WTC11 (cell line): ENCODE data around the gene DLGAP4. TPM values are rescaled to one million over a fixed set of nuclear protein-coding genes. Genes with fewer than 3 reads are reported as not detected.

Experiments used
- CREB1 ChIP-seq: sonication (generic); formaldehyde crosslinking; IDR thresholded peaks from 2 replicates; pipeline ENCODE4 v1.8.0; 2023; ENCODE audit warnings: mild to moderate bottlenecking, missing genetic modification reagents
- CREM ChIP-seq: sonication (generic); formaldehyde crosslinking; IDR thresholded peaks from 2 replicates; pipeline ENCODE4 v1.8.1; 2022; ENCODE audit warnings: mild to moderate bottlenecking, missing genetic modification reagents, moderate library complexity
- ERG ChIP-seq: fragments of 250-450 bp; sonication (Bioruptor Pico); IDR thresholded peaks from 2 replicates; pipeline ENCODE4 v1.8.0; 2021; ENCODE audit warnings: mild to moderate bottlenecking
- ETV6 ChIP-seq: sonication (generic); formaldehyde crosslinking; IDR thresholded peaks from 2 replicates; pipeline ENCODE4 v1.8.1; 2022; ENCODE audit warnings: mild to moderate bottlenecking, missing genetic modification reagents
- FOXJ3 ChIP-seq: sonication (generic); formaldehyde crosslinking; IDR thresholded peaks from 2 replicates; pipeline ENCODE4 v1.9.0; 2021; ENCODE audit warnings: missing genetic modification reagents, mild to moderate bottlenecking, borderline replicate concordance
- GTF2I ChIP-seq: fragments of 250-450 bp; sonication (Bioruptor Pico); conservative IDR thresholded peaks from 2 replicates; pipeline ENCODE4 v1.4.0; 2021; ENCODE audit warnings: mild to moderate bottlenecking
- HMGA2 ChIP-seq: fragments of 250-450 bp; sonication (Bioruptor Pico); IDR thresholded peaks from 2 replicates; pipeline ENCODE4 v1.4.0; 2021; ENCODE audit warnings: mild to moderate bottlenecking, moderate library complexity
- IRF1 ChIP-seq: sonication (generic); formaldehyde crosslinking; IDR thresholded peaks from 2 replicates; pipeline ENCODE4 v1.8.0; 2023; ENCODE audit warnings: missing genetic modification reagents
- IRF2 ChIP-seq: sonication (generic); formaldehyde crosslinking; IDR thresholded peaks from 2 replicates; pipeline ENCODE4 v1.8.0; 2022; ENCODE audit warnings: low read depth, missing genetic modification reagents, borderline replicate concordance
- JUN ChIP-seq: sonication (generic); formaldehyde crosslinking; IDR thresholded peaks from 2 replicates; pipeline ENCODE4 v1.8.0; 2023; ENCODE audit warnings: mild to moderate bottlenecking, missing genetic modification reagents
- NFATC4 ChIP-seq: fragments of 250-450 bp; sonication (Bioruptor Pico); IDR thresholded peaks from 2 replicates; pipeline ENCODE4 v1.9.0; 2021; ENCODE audit warnings: mild to moderate bottlenecking
- NFE2L1 ChIP-seq: sonication (generic); formaldehyde crosslinking; IDR thresholded peaks from 2 replicates; pipeline ENCODE4 v1.8.1; 2023; ENCODE audit warnings: missing genetic modification reagents
- PRRX2 ChIP-seq: fragments of 250-450 bp; sonication (Bioruptor Pico); IDR thresholded peaks from 2 replicates; pipeline ENCODE4 v1.8.0; 2021; ENCODE audit warnings: mild to moderate bottlenecking
- RORB ChIP-seq: fragments of 250-450 bp; sonication (Bioruptor Pico); IDR thresholded peaks from 2 replicates; pipeline ENCODE4 v1.9.0; 2021; ENCODE audit warnings: mild to moderate bottlenecking
- SOX15 ChIP-seq: fragments of 250-450 bp; sonication (Bioruptor Pico); IDR thresholded peaks from 2 replicates; pipeline ENCODE4 v1.9.0; 2021; ENCODE audit warnings: mild to moderate bottlenecking
- SP1 ChIP-seq: sonication (generic); formaldehyde crosslinking; conservative IDR thresholded peaks from 2 replicates; pipeline ENCODE4 v1.8.1; 2022; ENCODE audit warnings: missing genetic modification reagents
- TCF7 ChIP-seq: sonication (generic); formaldehyde crosslinking; IDR thresholded peaks from 2 replicates; pipeline ENCODE4 v1.8.0; 2022; ENCODE audit warnings: mild to moderate bottlenecking, low read depth, missing genetic modification reagents, moderate library complexity
- TEAD1 ChIP-seq: sonication (generic); formaldehyde crosslinking; IDR thresholded peaks from 2 replicates; pipeline ENCODE4 v1.8.0; 2022; ENCODE audit warnings: mild to moderate bottlenecking, missing genetic modification reagents
- TEAD4 ChIP-seq: sonication (generic); formaldehyde crosslinking; IDR thresholded peaks from 2 replicates; pipeline ENCODE4 v1.8.0; 2022; ENCODE audit warnings: mild to moderate bottlenecking, missing genetic modification reagents
- ZBTB21 ChIP-seq: sonication (generic); formaldehyde crosslinking; IDR thresholded peaks from 2 replicates; pipeline ENCODE4 v1.8.1; 2023; ENCODE audit warnings: mild to moderate bottlenecking, missing genetic modification reagents, borderline replicate concordance
- ZNF232 ChIP-seq: sonication (generic); formaldehyde crosslinking; IDR thresholded peaks from 2 replicates; pipeline ENCODE4 v1.8.0; 2022; ENCODE audit warnings: mild to moderate bottlenecking, missing genetic modification reagents
- ZNF416 ChIP-seq: fragments of 250-450 bp; sonication (Bioruptor Pico); IDR thresholded peaks from 2 replicates; pipeline ENCODE4 v1.9.0; 2021; ENCODE audit warnings: mild to moderate bottlenecking, inconsistent platforms
- ZNF423 ChIP-seq: fragments of 250-450 bp; sonication (Bioruptor Pico); IDR thresholded peaks from 2 replicates; pipeline ENCODE4 v2.1.2; 2022; ENCODE audit warnings: mild to moderate bottlenecking, moderate library complexity
- ZNF671 ChIP-seq: fragments of 250-450 bp; sonication (Bioruptor Pico); IDR thresholded peaks from 2 replicates; pipeline ENCODE4 v1.8.0; 2021; ENCODE audit warnings: mild to moderate bottlenecking
- total RNA-seq: library from RNA; stranded (reverse); gene quantifications from 3 replicates; pipeline ENCODE4 v1.2.3, GENCODE V29; 2021
- TF ChIP-seq, protein P1 (sequence below): sonication (generic); formaldehyde crosslinking; IDR thresholded peaks from 2 replicates; pipeline ENCODE4 v1.8.1; 2022; ENCODE audit warnings: missing genetic modification reagents, borderline replicate concordance
- TF ChIP-seq, protein P2 (sequence below): sonication (generic); formaldehyde crosslinking; IDR thresholded peaks from 2 replicates; pipeline ENCODE4 v1.8.0; 2022; ENCODE audit warnings: mild to moderate bottlenecking, missing genetic modification reagents
- TF ChIP-seq, protein P3 (sequence below): sonication (generic); formaldehyde crosslinking; IDR thresholded peaks from 2 replicates; pipeline ENCODE4 v1.8.1; 2023; ENCODE audit warnings: mild to moderate bottlenecking, missing genetic modification reagents, moderate library complexity
- TF ChIP-seq, protein P4 (sequence below): sonication (generic); formaldehyde crosslinking; IDR thresholded peaks from 2 replicates; pipeline ENCODE4 v1.8.1; 2022; ENCODE audit warnings: mild to moderate bottlenecking, moderate library complexity, missing genetic modification reagents
- TF ChIP-seq, protein P5 (sequence below): sonication (generic); formaldehyde crosslinking; IDR thresholded peaks from 2 replicates; pipeline ENCODE4 v1.8.1; 2023; ENCODE audit warnings: mild to moderate bottlenecking, missing genetic modification reagents

The DLGAP4 gene
- total RNA-seq, 1 experiment from 2014 or later: 52.6 TPM

DNA sequence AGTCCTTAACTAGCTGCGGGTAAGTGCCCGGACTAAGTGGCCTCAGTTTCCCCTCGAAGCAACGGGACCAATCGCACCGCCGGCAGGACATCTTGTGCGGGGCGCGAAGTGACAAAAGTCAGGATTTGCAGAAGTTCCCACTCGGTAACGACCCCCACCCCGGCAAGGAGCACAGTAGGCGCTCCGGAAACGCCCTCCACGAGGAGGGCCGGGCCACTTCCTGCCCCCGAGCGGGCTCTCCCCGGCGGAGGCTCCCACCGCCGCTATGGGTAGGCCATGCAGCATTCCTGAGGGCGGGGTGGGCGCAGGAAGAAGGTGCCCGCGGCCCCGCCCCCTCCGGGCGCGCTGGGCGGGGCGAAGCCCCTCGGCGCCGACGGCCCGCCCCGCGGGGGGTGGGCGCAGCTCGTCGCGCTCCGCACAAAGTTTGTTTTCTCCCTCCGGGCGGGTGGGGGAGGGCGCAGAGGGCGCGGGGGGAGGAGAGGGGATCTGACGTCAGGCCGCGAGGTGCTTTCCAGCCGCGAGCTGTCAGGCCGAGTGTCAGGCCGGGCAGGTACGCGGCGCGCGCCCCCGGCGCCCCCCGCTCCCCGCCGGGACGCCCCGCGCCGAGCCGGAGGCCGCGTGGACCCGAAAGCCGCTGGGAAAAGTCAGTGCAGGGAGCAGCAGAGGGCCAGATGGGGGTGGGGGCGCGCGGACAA is 267.1 kb downstream of the DLGAP4 start, which contains the start of gene TGIF2 (continued):
- TF ChIP-seq, protein P1, sequence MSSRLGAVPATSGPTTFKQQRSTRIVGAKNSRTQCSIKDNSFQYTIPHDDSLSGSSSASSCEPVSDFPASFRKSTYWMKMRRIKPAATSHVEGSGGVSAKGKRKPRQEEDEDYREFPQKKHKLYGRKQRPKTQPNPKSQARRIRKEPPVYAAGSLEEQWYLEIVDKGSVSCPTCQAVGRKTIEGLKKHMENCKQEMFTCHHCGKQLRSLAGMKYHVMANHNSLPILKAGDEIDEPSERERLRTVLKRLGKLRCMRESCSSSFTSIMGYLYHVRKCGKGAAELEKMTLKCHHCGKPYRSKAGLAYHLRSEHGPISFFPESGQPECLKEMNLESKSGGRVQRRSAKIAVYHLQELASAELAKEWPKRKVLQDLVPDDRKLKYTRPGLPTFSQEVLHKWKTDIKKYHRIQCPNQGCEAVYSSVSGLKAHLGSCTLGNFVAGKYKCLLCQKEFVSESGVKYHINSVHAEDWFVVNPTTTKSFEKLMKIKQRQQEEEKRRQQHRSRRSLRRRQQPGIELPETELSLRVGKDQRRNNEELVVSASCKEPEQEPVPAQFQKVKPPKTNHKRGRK (CRISPR knock-in tag): no peak
- TF ChIP-seq ZNF416 (CRISPR knock-in tag): no peak
- TF ChIP-seq SOX15 (CRISPR knock-in tag): no peak
- TF ChIP-seq ERG (CRISPR knock-in tag): no peak
- peak; percentile 21; the same call in 1 of the 2 replicates for TF ChIP-seq HMGA2 (CRISPR knock-in tag)
- peak; percentile 66; the same call in 1 of the 2 replicates for TF ChIP-seq TEAD4
- TF ChIP-seq, protein P2, sequence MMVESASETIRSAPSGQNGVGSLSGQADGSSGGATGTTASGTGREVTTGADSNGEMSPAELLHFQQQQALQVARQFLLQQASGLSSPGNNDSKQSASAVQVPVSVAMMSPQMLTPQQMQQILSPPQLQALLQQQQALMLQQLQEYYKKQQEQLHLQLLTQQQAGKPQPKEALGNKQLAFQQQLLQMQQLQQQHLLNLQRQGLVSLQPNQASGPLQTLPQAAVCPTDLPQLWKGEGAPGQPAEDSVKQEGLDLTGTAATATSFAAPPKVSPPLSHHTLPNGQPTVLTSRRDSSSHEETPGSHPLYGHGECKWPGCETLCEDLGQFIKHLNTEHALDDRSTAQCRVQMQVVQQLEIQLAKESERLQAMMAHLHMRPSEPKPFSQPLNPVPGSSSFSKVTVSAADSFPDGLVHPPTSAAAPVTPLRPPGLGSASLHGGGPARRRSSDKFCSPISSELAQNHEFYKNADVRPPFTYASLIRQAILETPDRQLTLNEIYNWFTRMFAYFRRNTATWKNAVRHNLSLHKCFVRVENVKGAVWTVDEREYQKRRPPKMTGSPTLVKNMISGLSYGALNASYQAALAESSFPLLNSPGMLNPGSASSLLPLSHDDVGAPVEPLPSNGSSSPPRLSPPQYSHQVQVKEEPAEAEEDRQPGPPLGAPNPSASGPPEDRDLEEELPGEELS: peak; percentile 22; the same call in 1 of the 2 replicates
- TF ChIP-seq PRRX2: no peak
- TF ChIP-seq ZNF671: no peak
- no peak for TF ChIP-seq CREB1 (CRISPR knock-in tag)
- TF ChIP-seq IRF2 (CRISPR knock-in tag): no peak
- no peak for TF ChIP-seq ZNF232 (CRISPR knock-in tag)
- TF ChIP-seq, protein P3, sequence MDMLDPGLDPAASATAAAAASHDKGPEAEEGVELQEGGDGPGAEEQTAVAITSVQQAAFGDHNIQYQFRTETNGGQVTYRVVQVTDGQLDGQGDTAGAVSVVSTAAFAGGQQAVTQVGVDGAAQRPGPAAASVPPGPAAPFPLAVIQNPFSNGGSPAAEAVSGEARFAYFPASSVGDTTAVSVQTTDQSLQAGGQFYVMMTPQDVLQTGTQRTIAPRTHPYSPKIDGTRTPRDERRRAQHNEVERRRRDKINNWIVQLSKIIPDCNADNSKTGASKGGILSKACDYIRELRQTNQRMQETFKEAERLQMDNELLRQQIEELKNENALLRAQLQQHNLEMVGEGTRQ: no peak
- TF ChIP-seq NFATC4 (CRISPR knock-in tag): no peak
- no peak for TF ChIP-seq GTF2I (CRISPR knock-in tag)
- TF ChIP-seq, protein P4, sequence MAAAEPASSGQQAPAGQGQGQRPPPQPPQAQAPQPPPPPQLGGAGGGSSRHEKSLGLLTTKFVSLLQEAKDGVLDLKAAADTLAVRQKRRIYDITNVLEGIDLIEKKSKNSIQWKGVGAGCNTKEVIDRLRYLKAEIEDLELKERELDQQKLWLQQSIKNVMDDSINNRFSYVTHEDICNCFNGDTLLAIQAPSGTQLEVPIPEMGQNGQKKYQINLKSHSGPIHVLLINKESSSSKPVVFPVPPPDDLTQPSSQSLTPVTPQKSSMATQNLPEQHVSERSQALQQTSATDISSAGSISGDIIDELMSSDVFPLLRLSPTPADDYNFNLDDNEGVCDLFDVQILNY (CRISPR knock-in tag): peak; percentile 55; the same call in 1 of the 2 replicates
- TF ChIP-seq FOXJ3 (CRISPR knock-in tag): no peak
- TF ChIP-seq JUN (CRISPR knock-in tag): 0 out of 2 replicates have a peak, but pooled peaks have one; percentile 60
- no peak for TF ChIP-seq RORB (CRISPR knock-in tag)
- peak; percentile 94; the same call in 1 of the 2 replicates for TF ChIP-seq TEAD1 (CRISPR knock-in tag)
- no peak for TF ChIP-seq TCF7 (CRISPR knock-in tag)
- TF ChIP-seq ETV6 (CRISPR knock-in tag): peak; percentile 76; the same call in 1 of the 2 replicates
- TF ChIP-seq, protein P5, sequence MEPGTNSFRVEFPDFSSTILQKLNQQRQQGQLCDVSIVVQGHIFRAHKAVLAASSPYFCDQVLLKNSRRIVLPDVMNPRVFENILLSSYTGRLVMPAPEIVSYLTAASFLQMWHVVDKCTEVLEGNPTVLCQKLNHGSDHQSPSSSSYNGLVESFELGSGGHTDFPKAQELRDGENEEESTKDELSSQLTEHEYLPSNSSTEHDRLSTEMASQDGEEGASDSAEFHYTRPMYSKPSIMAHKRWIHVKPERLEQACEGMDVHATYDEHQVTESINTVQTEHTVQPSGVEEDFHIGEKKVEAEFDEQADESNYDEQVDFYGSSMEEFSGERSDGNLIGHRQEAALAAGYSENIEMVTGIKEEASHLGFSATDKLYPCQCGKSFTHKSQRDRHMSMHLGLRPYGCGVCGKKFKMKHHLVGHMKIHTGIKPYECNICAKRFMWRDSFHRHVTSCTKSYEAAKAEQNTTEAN (CRISPR knock-in tag): peak; percentile 25; the same call in 1 of the 2 replicates
- no peak for TF ChIP-seq NFE2L1
- 0 out of 2 replicates have a peak, but pooled peaks have one; percentile 23 for TF ChIP-seq IRF1 (CRISPR knock-in tag)
- TF ChIP-seq ZBTB21 (CRISPR knock-in tag): no peak
- peak; percentile 53; the same call in 1 of the 2 replicates for TF ChIP-seq ZNF423 (CRISPR knock-in tag)
- TF ChIP-seq CREM (CRISPR knock-in tag): peak; percentile 4
- peak; percentile 83 for TF ChIP-seq SP1 (CRISPR knock-in tag)
